SK-N-SH treated with all-trans-retinoic acid at 6 μM for 48 hours (cell line): ENCODE data around the gene TMEM40.

Experiments
- BACH2 ChIP-seq: fragments of 250-450 bp; sonication (Bioruptor Pico); IDR thresholded peaks from 2 replicates; pipeline ENCODE4 v1.9.0; 2021; ENCODE audit warnings: mild to moderate bottlenecking, borderline replicate concordance
- GLIS3 ChIP-seq: fragments of 250-450 bp; sonication (Bioruptor Pico); IDR thresholded peaks from 2 replicates; pipeline ENCODE4 v1.5.0; 2020; ENCODE audit warnings: mild to moderate bottlenecking, moderate library complexity
- OSR1 ChIP-seq: fragments of 250-450 bp; sonication (Bioruptor Pico); IDR thresholded peaks from 2 replicates; pipeline ENCODE4 v1.8.0; 2022; ENCODE audit warnings: moderate library complexity, mild to moderate bottlenecking, inconsistent platforms
- RARB ChIP-seq: fragments of 250-450 bp; sonication (Bioruptor Pico); IDR thresholded peaks from 2 replicates; pipeline ENCODE4 v1.8.0; 2021; ENCODE audit warnings: mild to moderate bottlenecking, moderate library complexity
- TCF4 ChIP-seq: fragments of 250-450 bp; sonication (Bioruptor Pico); IDR thresholded peaks from 2 replicates; pipeline ENCODE4 v1.8.0; 2021; ENCODE audit warnings: mild to moderate bottlenecking, moderate library complexity, borderline replicate concordance
- ZC3H10 ChIP-seq: fragments of 250-450 bp; sonication (Bioruptor Pico); IDR thresholded peaks from 2 replicates; pipeline ENCODE4 v1.5.1; 2021; ENCODE audit warnings: mild to moderate bottlenecking, moderate library complexity
- ZNF70 ChIP-seq: fragments of 450-650 bp; formaldehyde crosslinking; IDR thresholded peaks from 2 replicates; pipeline ENCODE4 v1.5.0; 2020; ENCODE audit warnings: mild to moderate bottlenecking, moderate library complexity
- TF ChIP-seq, protein P1 (sequence below): fragments of 250-450 bp; sonication (Bioruptor Pico); IDR thresholded peaks from 2 replicates; pipeline ENCODE4 v1.5.0; 2020; ENCODE audit warnings: mild to moderate bottlenecking, moderate library complexity
- TF ChIP-seq, protein P2 (sequence below): fragments of 250-450 bp; sonication (Bioruptor Pico); IDR thresholded peaks from 2 replicates; pipeline ENCODE4 v1.8.0; 2020; ENCODE audit warnings: mild to moderate bottlenecking, moderate library complexity, borderline replicate concordance

DNA sequence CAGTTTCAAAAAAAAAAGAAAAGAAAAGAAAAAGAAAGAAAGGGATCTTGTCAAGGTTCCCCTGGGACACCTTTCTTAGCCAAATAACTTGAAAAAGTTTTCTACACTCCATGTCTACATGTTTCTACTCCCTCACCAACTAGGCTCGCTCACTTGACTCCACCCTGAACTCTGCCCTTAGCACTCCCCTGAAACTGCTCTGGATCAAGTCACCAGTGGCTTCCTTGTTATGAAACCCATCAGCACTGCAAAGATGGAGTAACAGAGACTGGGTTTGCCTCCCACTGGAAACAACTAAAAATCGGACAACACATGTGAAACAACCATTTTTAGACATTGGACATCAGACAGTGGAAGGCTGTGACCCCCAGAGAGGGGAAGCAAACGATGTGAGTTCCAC lies 36.8 kb downstream of the TMEM40 start:
- TF ChIP-seq RARB (CRISPR knock-in tag), result no peak
- no peak for TF ChIP-seq GLIS3 (CRISPR knock-in tag)
- no peak for TF ChIP-seq OSR1 (CRISPR knock-in tag)
- no peak for TF ChIP-seq ZNF70 (CRISPR knock-in tag)
- TF ChIP-seq, protein P1, sequence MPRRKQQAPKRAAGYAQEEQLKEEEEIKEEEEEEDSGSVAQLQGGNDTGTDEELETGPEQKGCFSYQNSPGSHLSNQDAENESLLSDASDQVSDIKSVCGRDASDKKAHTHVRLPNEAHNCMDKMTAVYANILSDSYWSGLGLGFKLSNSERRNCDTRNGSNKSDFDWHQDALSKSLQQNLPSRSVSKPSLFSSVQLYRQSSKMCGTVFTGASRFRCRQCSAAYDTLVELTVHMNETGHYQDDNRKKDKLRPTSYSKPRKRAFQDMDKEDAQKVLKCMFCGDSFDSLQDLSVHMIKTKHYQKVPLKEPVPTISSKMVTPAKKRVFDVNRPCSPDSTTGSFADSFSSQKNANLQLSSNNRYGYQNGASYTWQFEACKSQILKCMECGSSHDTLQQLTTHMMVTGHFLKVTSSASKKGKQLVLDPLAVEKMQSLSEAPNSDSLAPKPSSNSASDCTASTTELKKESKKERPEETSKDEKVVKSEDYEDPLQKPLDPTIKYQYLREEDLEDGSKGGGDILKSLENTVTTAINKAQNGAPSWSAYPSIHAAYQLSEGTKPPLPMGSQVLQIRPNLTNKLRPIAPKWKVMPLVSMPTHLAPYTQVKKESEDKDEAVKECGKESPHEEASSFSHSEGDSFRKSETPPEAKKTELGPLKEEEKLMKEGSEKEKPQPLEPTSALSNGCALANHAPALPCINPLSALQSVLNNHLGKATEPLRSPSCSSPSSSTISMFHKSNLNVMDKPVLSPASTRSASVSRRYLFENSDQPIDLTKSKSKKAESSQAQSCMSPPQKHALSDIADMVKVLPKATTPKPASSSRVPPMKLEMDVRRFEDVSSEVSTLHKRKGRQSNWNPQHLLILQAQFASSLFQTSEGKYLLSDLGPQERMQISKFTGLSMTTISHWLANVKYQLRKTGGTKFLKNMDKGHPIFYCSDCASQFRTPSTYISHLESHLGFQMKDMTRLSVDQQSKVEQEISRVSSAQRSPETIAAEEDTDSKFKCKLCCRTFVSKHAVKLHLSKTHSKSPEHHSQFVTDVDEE (CRISPR knock-in tag), result no peak
- no peak for TF ChIP-seq TCF4 (CRISPR knock-in tag)
- TF ChIP-seq ZC3H10 (CRISPR knock-in tag), result no peak
- TF ChIP-seq, protein P2, sequence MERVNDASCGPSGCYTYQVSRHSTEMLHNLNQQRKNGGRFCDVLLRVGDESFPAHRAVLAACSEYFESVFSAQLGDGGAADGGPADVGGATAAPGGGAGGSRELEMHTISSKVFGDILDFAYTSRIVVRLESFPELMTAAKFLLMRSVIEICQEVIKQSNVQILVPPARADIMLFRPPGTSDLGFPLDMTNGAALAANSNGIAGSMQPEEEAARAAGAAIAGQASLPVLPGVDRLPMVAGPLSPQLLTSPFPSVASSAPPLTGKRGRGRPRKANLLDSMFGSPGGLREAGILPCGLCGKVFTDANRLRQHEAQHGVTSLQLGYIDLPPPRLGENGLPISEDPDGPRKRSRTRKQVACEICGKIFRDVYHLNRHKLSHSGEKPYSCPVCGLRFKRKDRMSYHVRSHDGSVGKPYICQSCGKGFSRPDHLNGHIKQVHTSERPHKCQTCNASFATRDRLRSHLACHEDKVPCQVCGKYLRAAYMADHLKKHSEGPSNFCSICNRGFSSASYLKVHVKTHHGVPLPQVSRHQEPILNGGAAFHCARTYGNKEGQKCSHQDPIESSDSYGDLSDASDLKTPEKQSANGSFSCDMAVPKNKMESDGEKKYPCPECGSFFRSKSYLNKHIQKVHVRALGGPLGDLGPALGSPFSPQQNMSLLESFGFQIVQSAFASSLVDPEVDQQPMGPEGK, result no peak
- TF ChIP-seq BACH2 (CRISPR knock-in tag), result no peak
